GM12875 (cell line): Measurements from ENCODE around the gene SIAH3.

Experiments
- H3K4me3 ChIP-seq: one replicate; pipeline ENCODE4 v1.5.1; 2011; ENCODE audit warnings: low read depth, low read length, control low read depth
- CTCF ChIP-seq: IDR thresholded peaks from 2 replicates; pipeline ENCODE4 v1.5.1; 2011; ENCODE audit warnings: low read depth, mild to moderate bottlenecking, control low read depth, inconsistent platforms, low read length, moderate library complexity, borderline replicate concordance; ENCODE audit not compliant: insufficient read depth

Gene SIAH3

GRCh38 chr13:45851171-45851921, at the start of gene SIAH3:
SIAH3 (minus strand) TSS chr13:45851753; CDS start chr13:45851629, 124 bp downstream.
- TF ChIP-seq CTCF = no peak
- no peak within 1 kb of the TSS for H3K4me3 ChIP-seq

GRCh38 chr13:45899406-45899805, 47.9 kb upstream of the SIAH3 start:
- H3K4me3 ChIP-seq = no peak overlapping the region
- TF ChIP-seq CTCF = no peak

- no peak for TF ChIP-seq CTCF
- no peak overlapping the region for H3K4me3 ChIP-seq
Observed at GRCh38 chr13:45897562-45897961, 46.0 kb upstream of the SIAH3 start.

GRCh38 chr13:45896285-45896684, 44.7 kb upstream of the SIAH3 start:
- TF ChIP-seq CTCF = no peak
- no peak overlapping the region for H3K4me3 ChIP-seq

- TF ChIP-seq CTCF = no peak
- no peak overlapping the region for H3K4me3 ChIP-seq
Observed at GRCh38 chr13:45895881-45896280, 44.3 kb upstream of the SIAH3 start.

GRCh38 chr13:45892513-45892912, 41.0 kb upstream of the SIAH3 start:
- no peak for TF ChIP-seq CTCF

GRCh38 chr13:45889590-45890243, 38.2 kb upstream of the SIAH3 start:
- H3K4me3 ChIP-seq = no peak overlapping the region
- TF ChIP-seq CTCF = no peak

More at GRCh38 chr13:45892513-45892912, 41.0 kb upstream of the SIAH3 start:
- no peak overlapping the region for H3K4me3 ChIP-seq
